Mesothelial cell of epicardium (in vitro differentiated cells): ENCODE measurements around the gene TNNI3. TPM values are rescaled to one million over a fixed set of nuclear protein-coding genes. Genes with fewer than 3 reads are reported as not detected.
A peak's percentile ranks its signal among the peaks of the same experiment; 100 is the strongest.

ENCODE experiments used
- DNase-seq, 2 experiments: peaks; one replicate each; pipeline ENCODE4 v3.0.0; 2021; ENCODE audit warnings: low spot score in 2 of 2; ENCODE audit not compliant: unreplicated experiment in 2 of 2
- H3K27ac Mint-ChIP-seq: 2 replicates; pipeline ENCODE4 v1.8.0; 2021; ENCODE audit warnings: mixed read lengths
- H3K27me3 Mint-ChIP-seq: 2 replicates; pipeline ENCODE4 v1.8.0; 2021; ENCODE audit warnings: low read depth, mixed read lengths
- H3K36me3 Mint-ChIP-seq: 2 replicates; pipeline ENCODE4 v1.8.0; 2021; ENCODE audit warnings: mixed read lengths
- H3K4me1 Mint-ChIP-seq: 2 replicates; pipeline ENCODE4 v1.8.0; 2021; ENCODE audit warnings: mixed read lengths
- H3K4me3 Mint-ChIP-seq: 2 replicates; pipeline ENCODE4 v1.8.0; 2021; ENCODE audit warnings: mild to moderate bottlenecking, moderate library complexity, mixed read lengths
- H3K9me3 Mint-ChIP-seq: 2 replicates; pipeline ENCODE4 v1.8.0; 2021; ENCODE audit warnings: mixed read lengths
- total RNA-seq: library from RNA; stranded (reverse); gene quantifications from 3 replicates; pipeline ENCODE4 v1.2.1, GENCODE V29; 2021
- TF ChIP-seq, protein P1 (sequence below): fragments of 200-600 bp; sonication (generic); IDR thresholded peaks from one replicate; pipeline ENCODE4 v1.5.0; 2021; ENCODE audit warnings: antibody characterized with exemption; ENCODE audit not compliant: unreplicated experiment

The TNNI3 gene
- total RNA-seq, 1 donor from 2014 or later = 6.3 TPM

DNA sequence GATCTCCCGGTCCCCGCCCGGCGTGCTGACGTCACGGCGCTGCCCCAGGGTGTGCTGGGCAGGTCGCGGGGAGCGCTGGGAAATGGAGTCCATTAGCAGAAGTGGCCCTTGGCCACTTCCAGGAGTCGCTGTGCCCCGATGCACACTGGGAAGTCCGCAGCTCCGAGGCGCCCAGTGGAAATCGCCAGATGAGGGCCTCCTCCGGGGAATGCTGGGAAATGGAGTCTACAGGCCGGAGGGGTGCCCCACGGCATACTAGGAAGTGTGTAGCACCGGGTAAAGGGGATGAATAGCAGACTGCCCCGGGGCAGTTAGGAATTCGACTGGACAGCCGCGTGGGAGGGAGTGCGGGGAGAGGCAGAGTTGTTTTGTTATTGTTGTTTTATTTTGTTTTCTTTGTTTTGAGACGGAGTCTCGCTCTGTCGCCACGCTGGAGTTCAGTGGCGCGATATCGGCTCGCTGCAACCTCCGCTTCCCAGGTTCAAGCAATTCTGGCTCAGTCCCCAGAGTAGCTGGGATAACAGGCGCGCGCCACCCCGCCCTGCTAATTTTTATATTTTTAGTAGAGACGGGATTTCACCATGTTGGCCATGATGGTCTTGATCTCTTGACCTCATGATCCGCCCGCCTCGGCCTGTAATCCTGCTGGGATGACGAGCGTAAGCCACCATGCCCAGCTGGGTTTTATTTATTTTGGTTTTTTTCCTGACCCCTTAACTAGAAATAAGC is 39.7 kb downstream of the TNNI3 start:
- peak overlapping the region; percentile 98 for H3K27ac Mint-ChIP-seq
- peak; percentile 89 to 92 for DNase-seq

DNA sequence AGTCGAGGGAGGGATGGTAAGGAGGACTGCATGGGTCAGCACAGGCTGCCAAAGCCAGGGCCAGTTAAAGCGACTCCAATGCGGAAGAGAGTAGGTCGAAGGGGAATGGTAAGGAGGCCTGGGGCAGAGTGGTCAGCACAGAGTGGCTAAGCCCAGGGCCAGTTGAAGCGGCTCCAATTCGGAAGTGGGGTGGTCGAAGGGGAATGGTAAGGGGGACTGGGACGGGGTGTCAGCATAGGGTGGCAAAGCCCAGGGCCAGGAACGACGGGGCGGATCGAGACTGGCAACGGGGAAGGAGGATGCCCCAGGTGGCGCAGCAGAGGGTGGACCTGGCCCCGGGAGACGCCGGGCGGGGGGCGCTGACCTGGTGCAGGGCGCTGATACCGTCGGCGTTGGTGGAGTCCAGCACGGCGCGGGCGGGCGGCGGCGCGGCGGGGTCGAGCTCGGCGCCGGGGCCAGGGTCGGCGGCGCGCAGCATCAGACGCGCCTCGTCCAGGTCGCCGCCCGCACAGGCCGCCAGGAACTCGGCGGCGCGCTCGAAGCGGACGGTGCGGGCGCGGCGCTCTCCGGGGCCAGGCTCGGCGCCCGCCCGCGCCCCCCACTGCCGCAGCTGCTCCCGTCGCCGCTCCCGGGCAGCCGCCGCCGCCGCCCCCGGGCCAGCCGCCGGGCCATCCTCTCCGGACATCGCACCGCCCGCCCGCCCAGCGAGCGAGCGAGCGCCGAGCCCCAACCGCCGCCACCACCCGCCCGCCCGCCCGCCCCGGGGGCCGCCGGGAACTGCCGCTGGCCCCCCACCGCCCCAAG is 40.5 kb downstream of the TNNI3 start, which contains the start of gene PPP1R12C:
TSS of gene PPP1R12C (minus strand) at position 779 of the 804 bp plus-strand sequence. CDS start at position 685, 94 bp downstream.
- no peaks in the 10 kb centered on the region for H3K36me3 Mint-ChIP-seq
- peak within 1 kb of the TSS; percentile 93 for H3K4me3 Mint-ChIP-seq
- peaks cover 35% of the 10 kb centered on the region for H3K4me1 Mint-ChIP-seq
- H3K27me3 Mint-ChIP-seq = peaks cover 12% of the 10 kb centered on the region
- peak within 1 kb of the TSS; percentile 98 for H3K27ac Mint-ChIP-seq
- TF ChIP-seq, protein P1, sequence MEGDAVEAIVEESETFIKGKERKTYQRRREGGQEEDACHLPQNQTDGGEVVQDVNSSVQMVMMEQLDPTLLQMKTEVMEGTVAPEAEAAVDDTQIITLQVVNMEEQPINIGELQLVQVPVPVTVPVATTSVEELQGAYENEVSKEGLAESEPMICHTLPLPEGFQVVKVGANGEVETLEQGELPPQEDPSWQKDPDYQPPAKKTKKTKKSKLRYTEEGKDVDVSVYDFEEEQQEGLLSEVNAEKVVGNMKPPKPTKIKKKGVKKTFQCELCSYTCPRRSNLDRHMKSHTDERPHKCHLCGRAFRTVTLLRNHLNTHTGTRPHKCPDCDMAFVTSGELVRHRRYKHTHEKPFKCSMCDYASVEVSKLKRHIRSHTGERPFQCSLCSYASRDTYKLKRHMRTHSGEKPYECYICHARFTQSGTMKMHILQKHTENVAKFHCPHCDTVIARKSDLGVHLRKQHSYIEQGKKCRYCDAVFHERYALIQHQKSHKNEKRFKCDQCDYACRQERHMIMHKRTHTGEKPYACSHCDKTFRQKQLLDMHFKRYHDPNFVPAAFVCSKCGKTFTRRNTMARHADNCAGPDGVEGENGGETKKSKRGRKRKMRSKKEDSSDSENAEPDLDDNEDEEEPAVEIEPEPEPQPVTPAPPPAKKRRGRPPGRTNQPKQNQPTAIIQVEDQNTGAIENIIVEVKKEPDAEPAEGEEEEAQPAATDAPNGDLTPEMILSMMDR = no peak
- no peak for DNase-seq
- H3K9me3 Mint-ChIP-seq = no peaks in the 10 kb centered on the region

More for the DNA sequence above, 39.7 kb downstream of the TNNI3 start:
- Mint-ChIP-seq H3K9me3 (no peaks in the 10 kb centered on the region), H3K4me3 (peak overlapping the region; percentile 93), H3K27me3 (peaks cover 19% of the 10 kb centered on the region), H3K36me3 (no peaks in the 10 kb centered on the region), H3K4me1 (peaks cover 35% of the 10 kb centered on the region)
- TF ChIP-seq, protein P1 = no peak

DNA sequence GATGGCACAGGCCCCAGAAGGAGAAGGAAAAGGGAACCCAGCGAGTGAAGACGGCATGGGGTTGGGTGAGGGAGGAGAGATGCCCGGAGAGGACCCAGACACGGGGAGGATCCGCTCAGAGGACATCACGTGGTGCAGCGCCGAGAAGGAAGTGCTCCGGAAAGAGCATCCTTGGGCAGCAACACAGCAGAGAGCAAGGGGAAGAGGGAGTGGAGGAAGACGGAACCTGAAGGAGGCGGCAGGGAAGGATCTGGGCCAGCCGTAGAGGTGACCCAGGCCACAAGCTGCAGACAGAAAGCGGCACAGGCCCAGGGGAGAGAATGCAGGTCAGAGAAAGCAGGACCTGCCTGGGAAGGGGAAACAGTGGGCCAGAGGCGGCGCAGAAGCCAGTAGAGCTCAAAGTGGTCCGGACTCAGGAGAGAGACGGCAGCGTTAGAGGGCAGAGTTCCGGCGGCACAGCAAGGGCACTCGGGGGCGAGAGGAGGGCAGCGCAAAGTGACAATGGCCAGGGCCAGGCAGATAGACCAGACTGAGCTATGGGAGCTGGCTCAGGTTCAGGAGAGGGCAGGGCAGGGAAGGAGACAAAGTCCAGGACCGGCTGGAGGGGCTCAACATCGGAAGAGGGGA is 41.2 kb downstream of the TNNI3 start:
- Mint-ChIP-seq H3K9me3 (no peaks in the 10 kb centered on the region), H3K4me1 (peaks cover 35% of the 10 kb centered on the region), H3K27me3 (peaks cover 9% of the 10 kb centered on the region), H3K36me3 (no peaks in the 10 kb centered on the region), H3K27ac (peak overlapping the region; percentile 97), H3K4me3 (peak overlapping the region; percentile 85)
- no peak for DNase-seq
- TF ChIP-seq, protein P1 = no peak

DNA sequence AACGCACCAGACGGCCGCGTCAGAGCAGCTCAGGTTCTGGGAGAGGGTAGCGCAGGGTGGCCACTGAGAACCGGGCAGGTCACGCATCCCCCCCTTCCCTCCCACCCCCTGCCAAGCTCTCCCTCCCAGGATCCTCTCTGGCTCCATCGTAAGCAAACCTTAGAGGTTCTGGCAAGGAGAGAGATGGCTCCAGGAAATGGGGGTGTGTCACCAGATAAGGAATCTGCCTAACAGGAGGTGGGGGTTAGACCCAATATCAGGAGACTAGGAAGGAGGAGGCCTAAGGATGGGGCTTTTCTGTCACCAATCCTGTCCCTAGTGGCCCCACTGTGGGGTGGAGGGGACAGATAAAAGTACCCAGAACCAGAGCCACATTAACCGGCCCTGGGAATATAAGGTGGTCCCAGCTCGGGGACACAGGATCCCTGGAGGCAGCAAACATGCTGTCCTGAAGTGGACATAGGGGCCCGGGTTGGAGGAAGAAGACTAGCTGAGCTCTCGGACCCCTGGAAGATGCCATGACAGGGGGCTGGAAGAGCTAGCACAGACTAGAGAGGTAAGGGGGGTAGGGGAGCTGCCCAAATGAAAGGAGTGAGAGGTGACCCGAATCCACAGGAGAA is 42.0 kb downstream of the TNNI3 start:
- TF ChIP-seq, protein P1 = no peak
- peaks cover 35% of the 10 kb centered on the region for H3K4me1 Mint-ChIP-seq
- peaks cover 2% of the 10 kb centered on the region for H3K36me3 Mint-ChIP-seq
- peak overlapping the region; percentile 97 for H3K27ac Mint-ChIP-seq
- DNase-seq = no peak
- peak overlapping the region; percentile 85 for H3K4me3 Mint-ChIP-seq
- H3K27me3 Mint-ChIP-seq = peaks cover 5% of the 10 kb centered on the region
- H3K9me3 Mint-ChIP-seq = no peaks in the 10 kb centered on the region

DNA sequence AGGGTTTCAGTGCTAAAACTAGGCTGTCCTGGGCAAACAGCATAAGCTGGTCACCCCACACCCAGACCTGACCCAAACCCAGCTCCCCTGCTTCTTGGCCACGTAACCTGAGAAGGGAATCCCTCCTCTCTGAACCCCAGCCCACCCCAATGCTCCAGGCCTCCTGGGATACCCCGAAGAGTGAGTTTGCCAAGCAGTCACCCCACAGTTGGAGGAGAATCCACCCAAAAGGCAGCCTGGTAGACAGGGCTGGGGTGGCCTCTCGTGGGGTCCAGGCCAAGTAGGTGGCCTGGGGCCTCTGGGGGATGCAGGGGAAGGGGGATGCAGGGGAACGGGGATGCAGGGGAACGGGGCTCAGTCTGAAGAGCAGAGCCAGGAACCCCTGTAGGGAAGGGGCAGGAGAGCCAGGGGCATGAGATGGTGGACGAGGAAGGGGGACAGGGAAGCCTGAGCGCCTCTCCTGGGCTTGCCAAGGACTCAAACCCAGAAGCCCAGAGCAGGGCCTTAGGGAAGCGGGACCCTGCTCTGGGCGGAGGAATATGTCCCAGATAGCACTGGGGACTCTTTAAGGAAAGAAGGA is 42.9 kb downstream of the TNNI3 start:
- Mint-ChIP-seq H3K27ac (peak overlapping the region; percentile 72), H3K27me3 (peaks cover under 1% of the 10 kb centered on the region), H3K36me3 (peaks cover 2% of the 10 kb centered on the region)

More for the DNA sequence above, 42.9 kb downstream of the TNNI3 start:
- no peak for DNase-seq
- Mint-ChIP-seq H3K4me1 (peaks cover 35% of the 10 kb centered on the region), H3K9me3 (no peaks in the 10 kb centered on the region), H3K4me3 (peak overlapping the region; percentile 85)
- TF ChIP-seq, protein P1 = no peak
